Activated CD8-positive, alpha-beta memory T cell treated with anti-CD3 and anti-CD28 coated beads for 1 hour (primary cell): Measurements from ENCODE around the gene ZBTB18.

Experiments
- DNase-seq, 2 donors: peaks; one replicate each; pipeline ENCODE4 v3.0.0-alpha.2; 2020; ENCODE audit warnings: low read depth in 1 of 2; ENCODE audit errors: extremely low read depth in 1 of 2

The ZBTB18 gene

DNA sequence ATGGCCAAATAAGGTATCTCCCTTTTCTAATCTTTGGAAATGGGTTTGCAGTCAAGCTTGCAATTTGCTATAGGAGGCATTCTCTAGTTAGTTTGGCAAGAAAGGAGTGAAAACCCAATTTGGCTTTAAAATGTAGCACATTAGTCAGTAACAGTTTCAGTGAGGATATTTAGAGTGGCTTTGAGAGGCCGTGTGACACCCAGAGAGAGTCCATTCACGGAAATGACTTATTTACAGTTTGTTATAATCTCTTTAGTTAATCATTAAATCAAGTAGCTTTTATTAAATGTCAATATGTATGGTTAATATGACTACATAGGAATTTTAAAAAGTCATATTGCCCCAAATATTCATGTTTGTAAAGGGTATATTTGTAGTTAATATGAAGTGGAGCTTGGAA lies 9.6 kb downstream of the ZBTB18 start:
- DNase-seq: no peak

DNA sequence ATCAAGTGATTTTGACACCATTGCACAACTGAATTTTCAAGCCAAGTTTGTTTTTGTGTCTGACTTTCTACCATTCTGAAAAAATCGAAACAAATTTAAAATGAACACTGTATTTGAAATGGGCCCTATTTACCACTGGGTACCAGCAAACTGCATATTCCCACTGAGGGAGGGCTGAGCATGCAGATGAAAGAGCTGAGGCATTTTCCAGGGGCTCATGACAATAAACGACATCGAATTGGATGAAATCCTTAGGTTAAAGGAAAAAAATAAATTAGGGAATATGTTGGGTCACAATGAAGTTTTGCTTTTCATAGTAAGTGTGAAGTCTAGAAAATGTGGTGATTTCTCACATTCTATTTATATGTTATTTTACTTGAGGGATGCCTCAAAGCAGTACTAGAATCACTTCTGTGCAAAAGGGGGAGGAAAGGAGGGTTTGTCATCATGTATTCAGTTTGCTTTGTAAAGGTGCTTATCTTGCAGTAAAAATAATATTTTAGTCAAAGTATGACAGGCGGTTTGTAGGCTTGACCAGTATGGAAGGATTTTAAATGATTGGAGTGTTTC lies 11.2 kb downstream of the ZBTB18 start:
- no peak for DNase-seq

- no peak for DNase-seq
These were observed 12.4 kb downstream of the ZBTB18 start for GRCh38 chr1:244063498-244063897.

DNA sequence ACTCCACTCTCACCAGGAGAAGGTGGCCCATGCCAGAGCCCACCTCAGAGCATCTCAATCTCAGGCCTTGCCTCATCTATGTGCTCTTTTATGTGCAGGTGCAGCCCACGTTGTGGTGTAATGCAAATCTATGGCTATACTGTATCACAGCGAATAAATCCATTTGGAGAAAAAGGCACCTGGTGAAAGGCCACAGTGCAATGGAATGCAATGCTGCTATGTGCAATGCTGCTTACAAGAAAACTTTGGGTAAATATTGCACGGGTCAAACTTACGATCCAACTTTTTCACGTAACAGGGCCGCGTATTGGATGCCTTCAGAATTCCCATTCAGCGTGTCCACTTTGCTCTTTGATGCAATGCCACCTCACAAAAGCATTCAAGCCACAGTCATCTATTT lies 13.5 kb downstream of the ZBTB18 start:
- DNase-seq: no peak

- DNase-seq: no peak
These were observed 14.1 kb downstream of the ZBTB18 start for GRCh38 chr1:244065063-244065793.

- DNase-seq: no peak
These were observed 14.9 kb downstream of the ZBTB18 start for GRCh38 chr1:244065960-244066388.

GRCh38 chr1:244066954-244067716 lies 16.1 kb downstream of the ZBTB18 start:
- no peak for DNase-seq

- no peak for DNase-seq
These were observed 16.8 kb downstream of the ZBTB18 start for GRCh38 chr1:244067893-244068292.

DNA sequence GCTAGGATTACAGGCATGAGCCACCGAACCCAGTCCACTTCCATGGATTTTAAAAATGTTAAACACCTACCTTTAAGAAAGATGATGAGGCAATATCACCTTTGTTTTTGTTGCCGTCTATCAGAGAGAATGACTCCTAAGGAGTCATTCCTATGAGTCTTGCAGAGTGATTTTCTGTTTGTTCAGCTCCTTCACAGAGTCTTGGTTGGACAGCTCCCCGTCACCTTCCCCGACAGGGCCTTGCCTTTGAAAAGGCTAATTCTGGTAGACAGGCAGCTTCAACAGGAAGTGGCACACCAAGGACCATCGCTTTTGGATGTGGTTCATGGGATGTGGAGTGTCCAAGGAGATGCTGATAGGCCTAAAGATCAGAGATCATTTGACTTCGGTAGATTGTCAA lies 17.5 kb downstream of the ZBTB18 start:
- no peak for DNase-seq

DNA sequence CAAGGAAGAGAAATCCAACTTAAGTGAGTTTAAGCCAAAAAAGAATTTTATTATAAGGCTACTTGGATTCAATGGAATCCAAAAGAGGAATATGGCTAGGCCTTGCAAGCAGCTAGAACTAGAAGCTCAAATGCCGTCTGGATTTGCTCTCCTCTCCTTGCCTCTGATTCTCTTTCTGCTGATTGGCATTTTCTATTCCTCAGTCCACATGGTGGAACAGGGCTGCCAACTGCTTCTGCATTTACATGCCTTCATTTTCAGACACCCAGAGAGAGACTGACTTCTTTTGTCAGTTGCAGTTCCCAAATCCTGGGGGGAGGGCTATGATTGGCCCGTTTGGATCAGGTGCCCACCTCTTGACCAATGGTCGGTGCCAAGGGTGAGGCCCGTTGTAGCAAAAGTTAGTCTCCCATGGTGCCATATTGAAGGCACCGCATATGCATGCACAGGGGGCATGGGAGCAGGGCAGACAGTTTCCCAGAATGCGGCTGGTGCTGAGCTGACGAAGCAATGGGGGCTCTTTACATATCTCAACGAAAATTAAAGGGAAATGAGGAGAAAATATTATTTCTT lies 18.3 kb downstream of the ZBTB18 start:
- no peak for DNase-seq

DNA sequence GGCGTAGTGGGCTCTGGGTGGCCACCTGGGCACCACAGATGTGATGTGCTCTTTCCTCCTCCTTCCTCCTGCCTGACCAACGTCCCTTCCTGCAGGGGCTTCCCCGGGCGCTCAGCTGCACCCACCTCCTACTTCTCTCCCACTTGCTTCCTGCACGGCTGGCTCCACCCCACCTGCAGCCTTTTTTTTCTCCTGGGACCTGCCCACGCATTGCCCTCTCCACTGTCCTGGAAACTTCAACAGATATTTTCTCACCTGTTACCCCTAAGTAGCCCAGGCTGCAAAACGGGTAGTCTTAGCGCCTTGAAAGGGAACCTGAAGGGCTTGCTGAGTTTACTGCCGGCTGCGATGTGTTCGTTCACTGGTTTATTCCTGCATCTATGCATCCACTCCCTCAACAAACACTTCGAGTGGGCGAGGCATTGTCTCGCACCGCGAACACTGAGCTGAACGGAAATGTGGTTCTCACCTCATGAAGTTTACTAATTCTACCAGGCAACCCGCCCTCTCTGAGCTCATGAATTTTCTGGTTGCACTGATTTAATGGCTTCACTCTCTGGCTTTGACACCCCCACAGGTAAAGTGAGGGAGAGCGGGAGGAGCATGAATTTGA lies 23.6 kb downstream of the ZBTB18 start:
- peak; percentile 41 to 61 for DNase-seq

DNA sequence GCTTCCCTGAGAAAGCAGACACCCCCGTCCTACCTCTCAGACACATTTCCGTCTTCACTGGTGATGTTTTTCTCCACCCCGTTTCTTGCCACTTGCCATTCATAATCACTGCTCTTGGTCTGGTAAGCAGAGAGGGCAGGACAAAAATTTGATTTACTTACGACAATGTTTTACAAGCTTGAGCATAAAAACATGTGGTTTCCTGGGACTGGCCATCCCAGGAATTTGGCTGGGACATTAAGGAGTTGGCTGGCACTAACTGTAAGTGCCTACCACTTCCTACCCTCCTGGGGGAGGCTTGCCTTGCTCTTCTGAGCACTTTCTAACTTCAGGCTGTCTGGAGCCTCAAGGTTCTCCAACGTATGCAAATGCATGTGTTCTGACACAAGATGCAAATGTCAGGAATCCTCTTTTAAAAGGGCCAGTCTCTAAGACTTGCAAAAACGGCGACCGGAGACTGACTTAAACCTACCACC lies 24.2 kb downstream of the ZBTB18 start:
- DNase-seq: no peak

- DNase-seq: no peak
These were observed 25.7 kb downstream of the ZBTB18 start for GRCh38 chr1:244076740-244077139.

DNA sequence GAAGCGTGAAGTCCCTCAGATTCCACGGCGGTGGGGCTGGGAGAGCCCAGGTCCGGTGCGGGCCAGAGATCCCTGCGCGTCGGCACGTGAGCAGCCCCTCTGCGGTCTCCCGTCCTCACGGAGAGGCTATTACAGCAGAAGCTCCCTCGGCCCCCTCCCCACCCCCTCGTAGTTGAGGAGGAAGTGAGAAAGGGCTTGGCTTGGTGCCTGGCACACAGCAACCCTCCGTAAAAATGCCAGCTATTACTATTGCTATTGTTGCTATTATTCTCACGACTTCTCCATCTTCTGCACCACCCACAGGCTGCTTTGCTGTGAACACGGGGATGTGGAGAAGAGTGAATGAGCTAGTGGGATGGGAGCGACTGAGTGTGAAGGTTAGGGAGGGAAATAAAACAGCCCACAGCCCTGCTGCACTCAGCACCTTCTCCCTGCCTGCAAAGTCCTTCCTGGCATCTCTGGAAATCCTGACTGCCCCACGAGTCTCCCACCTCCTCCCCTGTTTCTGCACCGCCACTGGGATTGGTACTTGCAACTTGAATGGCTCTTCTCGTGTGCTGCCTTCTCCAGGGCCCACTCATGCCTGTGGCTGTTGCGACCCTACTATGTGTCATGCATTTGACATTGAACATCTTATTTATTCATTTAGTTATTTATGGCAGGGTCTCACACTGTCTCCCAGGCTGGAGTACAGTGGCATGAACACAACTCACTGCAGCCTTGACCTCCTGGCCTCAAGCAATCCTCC lies 26.6 kb downstream of the ZBTB18 start:
- no peak for DNase-seq

DNA sequence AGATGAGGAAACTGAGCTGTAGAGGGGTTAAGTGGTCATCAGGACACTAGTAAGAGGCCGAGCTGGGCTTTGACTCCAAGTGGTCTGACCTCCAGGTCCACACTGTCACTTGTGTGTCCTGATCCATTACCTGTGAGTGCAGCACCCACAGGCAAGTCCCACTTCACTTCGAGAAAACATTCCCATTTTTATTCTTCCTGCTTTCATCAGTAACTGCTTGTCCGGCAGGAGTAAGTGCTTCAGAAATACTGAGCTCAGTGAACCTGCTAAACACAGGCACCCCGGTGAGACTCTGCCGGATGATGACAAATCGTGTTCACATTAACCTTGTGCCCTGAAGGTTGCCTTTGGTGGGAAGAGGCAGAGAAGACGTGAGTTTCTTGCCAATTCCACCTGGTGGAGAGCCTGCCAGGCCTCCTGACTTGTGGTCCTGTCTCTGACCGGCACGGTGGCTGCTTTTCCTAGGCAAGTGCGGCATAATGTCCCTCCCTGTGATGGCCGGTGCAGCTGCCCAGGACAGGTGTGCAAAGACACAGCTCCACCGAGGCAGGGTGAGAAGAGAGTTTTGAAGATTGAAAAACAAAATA lies 29.4 kb downstream of the ZBTB18 start:
- no peak for DNase-seq

- DNase-seq: no peak
These were observed 31.9 kb downstream of the ZBTB18 start for GRCh38 chr1:244082969-244083368.

DNA sequence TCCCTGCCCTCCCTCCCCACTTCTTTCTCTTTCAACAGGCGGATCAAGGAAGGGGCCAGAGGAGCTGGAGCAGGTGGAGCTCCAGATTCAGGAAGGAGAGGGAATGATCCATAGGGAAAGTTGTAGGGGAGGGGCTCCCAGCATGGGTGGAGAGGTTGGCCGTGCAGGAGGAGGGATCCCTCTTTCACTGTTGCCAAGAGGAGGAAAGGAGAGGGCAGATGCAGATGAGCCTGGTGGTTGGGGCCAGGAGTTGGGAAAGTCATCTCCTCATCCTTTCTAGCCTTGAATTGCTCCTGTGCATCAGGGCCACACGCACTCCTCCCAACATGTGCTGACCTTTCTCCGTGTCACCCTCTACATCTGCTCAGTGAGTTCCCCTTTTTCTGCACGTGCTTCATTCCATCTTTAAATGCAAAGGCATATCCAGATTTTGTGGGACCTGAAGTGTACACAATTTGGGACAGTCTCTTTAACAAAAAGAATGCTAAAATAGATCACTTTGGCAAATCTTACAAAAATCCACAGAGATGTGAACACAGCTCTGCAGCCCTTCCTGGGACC lies 32.4 kb downstream of the ZBTB18 start:
- no peak for DNase-seq

DNA sequence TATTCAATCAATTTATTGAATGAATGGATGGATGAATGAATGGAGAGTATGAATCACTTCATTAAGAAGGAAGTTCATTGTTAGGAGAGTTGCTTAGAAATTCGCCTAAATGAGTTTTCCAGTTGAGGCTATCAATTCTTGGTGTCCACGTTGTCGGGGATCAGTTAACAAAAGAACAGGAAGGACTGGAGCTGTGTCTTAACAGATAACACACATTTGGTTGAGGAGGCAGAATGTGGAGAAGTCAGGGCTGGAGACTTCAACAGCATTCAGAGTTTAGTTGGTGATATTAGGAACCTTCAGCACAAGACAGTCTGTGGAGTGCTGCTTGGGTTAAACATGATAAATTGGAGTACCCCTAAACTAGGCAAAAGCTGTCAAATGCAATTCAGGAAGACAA lies 33.7 kb downstream of the ZBTB18 start:
- no peak for DNase-seq

GRCh38 chr1:244085891-244086290 lies 34.8 kb downstream of the ZBTB18 start:
- no peak for DNase-seq
